Fibroblast of pulmonary artery (primary cell): Measurements from ENCODE around the gene ZDHHC11.

Source experiments
- DNase-seq: peaks from one replicate; pipeline ENCODE4 v3.0.0-alpha.2; 2010; ENCODE audit warnings: low read depth
- H3K4me3 ChIP-seq: replicated peaks from 2 replicates; pipeline ENCODE4 v1.5.1; 2011; ENCODE audit warnings: low read depth, mild to moderate bottlenecking, control low read depth, low read length, moderate library complexity
- TF ChIP-seq, protein P1 (sequence below): IDR thresholded peaks from 2 replicates; pipeline ENCODE4 v1.5.1; 2011; ENCODE audit warnings: mild to moderate bottlenecking, control low read depth, low read length, inconsistent platforms; ENCODE audit errors: missing control alignments

The ZDHHC11 gene

DNA sequence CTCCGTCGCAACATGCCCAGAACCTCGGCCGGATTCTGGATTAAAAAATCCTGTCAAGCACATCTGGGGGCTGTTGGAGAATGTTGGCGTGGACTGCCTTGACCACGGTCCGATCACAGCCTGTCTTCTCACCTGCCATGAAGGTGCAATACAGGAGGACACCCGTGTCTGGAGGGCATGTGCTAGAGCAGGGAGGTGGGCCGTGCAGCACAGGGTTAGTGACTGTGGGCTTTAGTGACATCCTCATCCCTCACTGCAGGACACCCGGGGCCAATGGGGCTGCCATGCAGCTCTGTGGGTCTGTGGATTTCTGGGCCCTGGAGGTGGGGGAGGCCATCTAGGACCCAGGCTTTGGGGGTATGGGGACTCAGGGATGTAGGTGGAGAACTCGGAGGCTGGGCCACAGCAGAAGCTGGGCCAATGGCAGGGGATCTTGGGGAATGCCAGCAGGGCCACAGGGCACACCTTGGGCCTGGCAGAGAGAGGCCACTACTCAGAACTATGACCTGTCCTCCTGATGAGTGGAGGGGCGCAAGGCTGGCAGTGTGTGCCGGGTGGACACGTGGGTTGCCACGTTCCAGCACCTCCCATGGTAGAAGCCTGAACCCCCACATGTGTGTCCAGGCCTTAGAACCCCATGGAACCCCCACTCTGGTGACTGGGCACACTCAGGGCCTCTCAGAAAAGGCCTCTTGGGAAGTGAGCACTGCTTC is 89.6 kb downstream of the ZDHHC11 start:
- H3K4me3 ChIP-seq = no peak overlapping the region
- TF ChIP-seq, protein P1, sequence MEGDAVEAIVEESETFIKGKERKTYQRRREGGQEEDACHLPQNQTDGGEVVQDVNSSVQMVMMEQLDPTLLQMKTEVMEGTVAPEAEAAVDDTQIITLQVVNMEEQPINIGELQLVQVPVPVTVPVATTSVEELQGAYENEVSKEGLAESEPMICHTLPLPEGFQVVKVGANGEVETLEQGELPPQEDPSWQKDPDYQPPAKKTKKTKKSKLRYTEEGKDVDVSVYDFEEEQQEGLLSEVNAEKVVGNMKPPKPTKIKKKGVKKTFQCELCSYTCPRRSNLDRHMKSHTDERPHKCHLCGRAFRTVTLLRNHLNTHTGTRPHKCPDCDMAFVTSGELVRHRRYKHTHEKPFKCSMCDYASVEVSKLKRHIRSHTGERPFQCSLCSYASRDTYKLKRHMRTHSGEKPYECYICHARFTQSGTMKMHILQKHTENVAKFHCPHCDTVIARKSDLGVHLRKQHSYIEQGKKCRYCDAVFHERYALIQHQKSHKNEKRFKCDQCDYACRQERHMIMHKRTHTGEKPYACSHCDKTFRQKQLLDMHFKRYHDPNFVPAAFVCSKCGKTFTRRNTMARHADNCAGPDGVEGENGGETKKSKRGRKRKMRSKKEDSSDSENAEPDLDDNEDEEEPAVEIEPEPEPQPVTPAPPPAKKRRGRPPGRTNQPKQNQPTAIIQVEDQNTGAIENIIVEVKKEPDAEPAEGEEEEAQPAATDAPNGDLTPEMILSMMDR = no peak
- no peak for DNase-seq

DNA sequence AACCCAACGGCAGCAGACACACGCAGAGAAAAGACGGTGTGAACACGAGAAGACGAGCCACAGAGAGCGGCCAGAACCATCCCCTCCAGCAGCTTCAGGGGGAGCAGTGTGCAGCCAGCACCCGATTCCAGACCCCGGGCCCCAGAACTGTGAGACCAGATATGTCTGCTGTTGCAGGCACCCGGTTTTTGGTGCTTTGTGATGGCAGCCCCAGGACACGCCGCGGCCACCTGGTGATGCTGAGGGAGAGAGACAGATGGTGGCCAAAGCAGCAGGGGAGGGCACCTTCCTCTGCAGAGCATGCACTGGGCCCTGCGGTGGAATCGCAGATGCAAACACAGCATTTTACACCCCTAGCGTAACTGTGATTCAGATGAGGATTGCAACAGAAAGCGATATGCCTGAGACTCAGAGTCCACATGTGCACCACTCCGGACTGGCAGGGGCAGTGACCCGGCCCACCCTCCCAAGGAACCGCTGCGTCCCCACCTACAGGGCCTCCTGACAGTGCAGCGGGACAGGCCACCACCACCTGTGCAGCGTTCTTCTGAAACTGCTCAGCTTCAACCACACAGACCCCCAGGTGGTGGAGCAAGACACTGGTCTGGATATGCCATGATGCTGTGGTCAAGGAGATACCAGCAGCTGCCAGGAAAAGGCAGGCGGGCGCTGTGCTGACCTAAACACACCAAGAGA is 90.3 kb downstream of the ZDHHC11 start:
- TF ChIP-seq, protein P1 = no peak
- no peak for DNase-seq

DNA sequence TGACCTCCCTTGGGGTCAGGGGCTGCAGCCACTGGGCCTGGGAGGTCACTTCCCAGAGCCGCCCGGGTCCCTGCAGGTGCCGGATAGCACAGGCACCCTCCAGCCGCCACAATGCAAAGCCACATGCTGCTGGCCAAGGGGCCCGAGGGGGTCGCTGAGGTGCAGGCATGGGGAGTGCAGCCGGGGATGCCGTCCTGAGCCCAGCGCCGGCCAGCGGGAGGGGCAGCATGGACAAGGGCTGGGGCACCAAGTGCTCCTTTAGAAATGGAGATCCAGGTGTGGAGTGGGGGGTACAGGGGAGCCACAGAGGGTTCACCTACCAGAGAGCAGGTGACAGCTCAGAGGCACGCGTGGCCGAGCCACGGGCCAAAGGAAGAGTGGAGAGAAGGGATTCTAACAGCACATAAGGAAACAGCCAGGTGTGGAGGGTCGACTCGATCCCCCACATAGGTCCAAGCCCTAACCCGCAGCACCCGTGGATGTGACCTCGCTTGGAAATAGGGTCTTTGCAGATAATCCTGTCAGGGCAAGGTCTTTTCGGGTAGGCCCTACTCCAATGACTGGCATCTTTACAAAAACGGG is 90.9 kb downstream of the ZDHHC11 start:
- TF ChIP-seq, protein P1 = no peak
- DNase-seq = no peak
- H3K4me3 ChIP-seq = no peak overlapping the region

More for the DNA sequence above, 90.3 kb downstream of the ZDHHC11 start:
- no peak overlapping the region for H3K4me3 ChIP-seq

DNA sequence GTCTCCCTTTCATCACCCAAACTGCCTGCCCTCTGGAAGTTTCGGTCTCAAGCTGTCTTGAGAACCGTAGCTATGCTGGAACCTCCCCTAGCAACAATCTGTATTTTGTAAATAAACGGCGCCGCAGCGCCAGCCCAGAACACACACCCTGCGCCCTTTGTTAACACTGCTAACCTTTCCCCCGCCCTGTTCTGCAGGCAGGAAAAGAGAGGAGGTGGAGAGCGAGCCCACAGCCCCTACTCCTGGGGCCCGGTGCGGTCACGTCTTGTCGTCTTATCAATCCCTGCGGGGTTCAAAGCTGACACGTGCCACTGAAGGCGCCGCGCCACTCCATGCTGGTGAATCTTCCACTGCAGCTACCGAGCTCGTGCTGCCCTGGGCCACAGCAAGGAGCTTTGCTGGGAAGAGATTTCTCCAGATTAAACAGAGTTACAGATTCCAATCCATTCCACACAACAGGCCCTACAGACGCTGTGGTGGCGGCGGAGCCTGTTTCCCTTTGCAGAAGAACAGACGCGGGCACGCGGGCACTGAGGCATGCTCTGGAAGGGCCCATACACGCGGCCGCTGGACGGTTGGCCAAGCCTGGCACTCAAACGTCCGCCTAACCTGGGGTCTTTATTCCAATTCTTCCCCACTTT is 91.6 kb downstream of the ZDHHC11 start:
- H3K4me3 ChIP-seq = no peak overlapping the region
- peak; percentile 53 for DNase-seq
- TF ChIP-seq, protein P1 = no peak

DNA sequence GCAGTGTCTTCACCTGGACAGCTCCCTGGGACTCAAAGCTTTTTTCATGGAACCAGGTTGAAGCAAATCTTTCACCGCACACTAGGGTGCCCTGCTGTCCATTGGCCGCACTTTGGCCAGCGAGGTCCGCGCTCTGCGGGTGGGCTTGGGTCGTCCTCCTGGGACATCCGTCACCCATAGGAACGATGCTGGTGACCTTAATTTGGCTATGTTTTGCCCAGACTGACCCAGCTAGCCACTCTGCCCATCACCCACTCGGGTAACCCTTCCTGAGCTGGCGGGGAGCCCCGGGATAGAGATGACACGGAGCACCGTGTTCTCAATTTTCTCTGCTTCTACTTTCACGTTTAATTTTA is 92.1 kb downstream of the ZDHHC11 start:
- no peak overlapping the region for H3K4me3 ChIP-seq
- TF ChIP-seq, protein P1 = no peak
- no peak for DNase-seq

DNA sequence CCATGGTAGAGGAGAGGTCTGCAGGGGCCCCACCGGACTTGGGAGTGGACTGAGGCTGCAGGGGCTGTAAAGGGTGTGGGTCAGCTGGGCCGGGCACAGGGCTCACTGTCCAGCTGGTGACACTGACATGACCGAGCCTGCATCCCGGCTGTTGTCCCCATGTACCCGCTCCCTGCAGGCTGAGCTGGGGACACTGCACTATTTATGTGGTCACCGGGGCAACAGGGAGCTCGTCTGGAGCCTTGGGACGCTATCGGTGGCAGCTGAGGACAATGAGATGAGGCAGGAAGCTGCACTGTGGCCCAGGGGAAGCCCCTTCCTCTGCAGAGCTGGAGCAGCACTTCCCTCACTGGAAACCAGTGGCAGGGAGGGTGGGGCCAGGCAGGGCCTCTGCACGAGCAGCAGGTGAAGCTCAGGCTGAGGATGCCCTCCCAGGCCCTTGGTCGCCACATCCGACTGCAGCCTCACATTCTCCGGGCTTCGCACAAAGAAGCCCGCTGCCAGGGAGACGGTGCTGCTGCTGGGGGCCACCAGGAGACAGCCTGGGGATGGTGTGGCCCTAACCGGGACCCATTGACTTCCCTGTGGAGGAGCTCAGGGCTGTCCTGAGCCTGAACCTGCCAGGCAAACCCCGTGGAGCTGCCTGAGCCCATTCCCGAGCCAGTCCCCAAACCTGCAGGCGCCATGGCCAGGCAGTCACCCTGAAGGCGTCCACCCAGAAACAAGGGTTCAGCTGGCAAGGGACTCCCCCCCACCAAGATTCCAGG is 92.7 kb downstream of the ZDHHC11 start:
- no peak for DNase-seq
- H3K4me3 ChIP-seq = no peak overlapping the region

More for the DNA sequence above, 92.7 kb downstream of the ZDHHC11 start:
- TF ChIP-seq, protein P1 = no peak
